Endodermal cell (in vitro differentiated cells): ENCODE data around the gene FLOT2. TPM values are rescaled to one million over a fixed set of nuclear protein-coding genes. Genes with fewer than 3 reads are reported as not detected.

Experiments
- DNase-seq: peaks from one replicate; pipeline ENCODE4 v3.0.0-alpha.2; 2017
- H3K27ac ChIP-seq: 2 replicates; pipeline ENCODE4 v1.5.1; 2013; ENCODE audit warnings: mild to moderate bottlenecking, low read depth, low read length, moderate library complexity
- H3K27me3 ChIP-seq: 2 replicates; pipeline ENCODE4 v1.6.1; 2013; ENCODE audit warnings: mild to moderate bottlenecking, low read length, moderate library complexity; ENCODE audit not compliant: insufficient read depth, control insufficient read depth, poor library complexity, severe bottlenecking
- H3K36me3 ChIP-seq: 2 replicates; pipeline ENCODE4 v1.7.0; 2013; ENCODE audit warnings: mild to moderate bottlenecking, low read length, moderate library complexity; ENCODE audit not compliant: control insufficient read depth, insufficient read depth
- H3K4me1 ChIP-seq: one replicate; pipeline ENCODE4 v1.7.0; 2013; ENCODE audit warnings: low read length; ENCODE audit not compliant: control insufficient read depth, insufficient read depth
- H3K4me3 ChIP-seq: 2 replicates; pipeline ENCODE4 v1.5.1; 2013; ENCODE audit warnings: mild to moderate bottlenecking, low read length, moderate library complexity
- H3K9ac ChIP-seq: 2 replicates; pipeline ENCODE4 v1.6.1; 2013; ENCODE audit warnings: mild to moderate bottlenecking, low read length, moderate library complexity; ENCODE audit not compliant: poor library complexity, severe bottlenecking; ENCODE audit errors: extremely low read depth
- H3K9me3 ChIP-seq: 2 replicates; pipeline ENCODE4 v1.6.1; 2013; ENCODE audit warnings: mild to moderate bottlenecking, low read length, moderate library complexity; ENCODE audit not compliant: control insufficient read depth
- H3K27ac Mint-ChIP-seq: 2 replicates; pipeline ENCODE4 v1.8.0; 2020; ENCODE audit warnings: mixed read lengths
- H3K27me3 Mint-ChIP-seq: 2 replicates; pipeline ENCODE4 v1.8.0; 2021; ENCODE audit warnings: mild to moderate bottlenecking, mixed read lengths; ENCODE audit not compliant: insufficient read depth
- H3K36me3 Mint-ChIP-seq: 2 replicates; pipeline ENCODE4 v1.8.0; 2020; ENCODE audit warnings: low read depth, mixed read lengths
- H3K4me1 Mint-ChIP-seq: 2 replicates; pipeline ENCODE4 v1.8.0; 2020; ENCODE audit warnings: mixed read lengths
- H3K4me3 Mint-ChIP-seq: 2 replicates; pipeline ENCODE4 v1.8.0; 2020; ENCODE audit warnings: mild to moderate bottlenecking, moderate library complexity, mixed read lengths
- H3K9me3 Mint-ChIP-seq: 2 replicates; pipeline ENCODE4 v1.8.0; 2020; ENCODE audit warnings: mild to moderate bottlenecking, mixed read lengths
- CTCF ChIP-seq: fragments of 200-600 bp; sonication (generic); conservative IDR thresholded peaks from 2 replicates; pipeline ENCODE4 v1.5.0; 2021; ENCODE audit warnings: antibody characterized with exemption, mild to moderate bottlenecking
- WGBS, 2 experiments: methylation state at CpG; one replicate each; pipeline versions ENCODE4 v1.1.5 to v1.1.7; 2013; ENCODE audit warnings: missing lambda C conversion rate in 2 of 2, mixed read lengths in 1 of 2; ENCODE audit not compliant: insufficient coverage in 1 of 2, insufficient read length in 1 of 2; 5-methylcytosine and 5-hydroxymethylcytosine counted together
- total RNA-seq, 2 donors: library from RNA; stranded (reverse); fragmentation: NEBNext Ultra II Directional in 1 of 2; extraction: Animal tissue kit (Norgen Biotek cat#: 25700) in 1 of 2; gene quantifications; 2 replicates in 1 of 2; 3 replicates in 1 of 2; pipeline ENCODE4 v1.2.1, GENCODE V29; 2021

Gene FLOT2
- total RNA-seq, 2 donors from 2014 or later, result 195 to 215 TPM

GRCh38 chr17:28887871-28888471 lies 9.6 kb downstream of the FLOT2 start:
- Histone ChIP-seq H3K9me3 (no peaks in the 10 kb centered on the region), H3K27ac (no peak overlapping the region), H3K36me3 (peaks cover 41% of the 10 kb centered on the region), H3K9ac (no peak overlapping the region), H3K27me3 (no peaks in the 10 kb centered on the region), H3K4me1 (no peaks in the 10 kb centered on the region), H3K4me3 (no peak overlapping the region)
- TF ChIP-seq CTCF, result no peak
- WGBS, 2 experiments, result 91 to 100% methylated on average over 1 to 12 of the region's 12 CpGs
- no peak overlapping the region for H3K27ac Mint-ChIP-seq
- no peaks in the 10 kb centered on the region for H3K27me3 Mint-ChIP-seq
- H3K9me3 Mint-ChIP-seq, result no peaks in the 10 kb centered on the region
- DNase-seq, result no peak
- H3K4me3 Mint-ChIP-seq, result no peak overlapping the region
- no peaks in the 10 kb centered on the region for H3K4me1 Mint-ChIP-seq
- H3K36me3 Mint-ChIP-seq, result peaks cover 44% of the 10 kb centered on the region

- H3K27ac ChIP-seq, result no peak overlapping the region
- H3K4me1 Mint-ChIP-seq, result no peaks in the 10 kb centered on the region
- no peaks in the 10 kb centered on the region for H3K9me3 ChIP-seq
- no peak for TF ChIP-seq CTCF
- H3K27me3 ChIP-seq, result no peaks in the 10 kb centered on the region
- no peaks in the 10 kb centered on the region for H3K27me3 Mint-ChIP-seq
- H3K9ac ChIP-seq, result no peak overlapping the region
- no peaks in the 10 kb centered on the region for H3K9me3 Mint-ChIP-seq
- no peak overlapping the region for H3K4me3 Mint-ChIP-seq
- 81 to 94% methylated on average over 6 to 10 of the region's 10 CpGs for WGBS, 2 experiments
- H3K36me3 Mint-ChIP-seq, result peaks cover 48% of the 10 kb centered on the region
- peaks cover 46% of the 10 kb centered on the region for H3K36me3 ChIP-seq
- no peak overlapping the region for H3K27ac Mint-ChIP-seq
- no peak for DNase-seq
- no peak overlapping the region for H3K4me3 ChIP-seq
- no peaks in the 10 kb centered on the region for H3K4me1 ChIP-seq
These were observed 11.6 kb downstream of the FLOT2 start for GRCh38 chr17:28885951-28886350.

GRCh38 chr17:28885363-28885762 lies 12.2 kb downstream of the FLOT2 start:
- Histone ChIP-seq H3K4me1 (no peaks in the 10 kb centered on the region), H3K9me3 (no peaks in the 10 kb centered on the region), H3K27me3 (no peaks in the 10 kb centered on the region), H3K27ac (no peak overlapping the region), H3K4me3 (no peak overlapping the region), H3K9ac (no peak overlapping the region), H3K36me3 (peaks cover 48% of the 10 kb centered on the region)
- no peaks in the 10 kb centered on the region for H3K9me3 Mint-ChIP-seq
- TF ChIP-seq CTCF, result no peak
- no peaks in the 10 kb centered on the region for H3K27me3 Mint-ChIP-seq
- no peak for DNase-seq
- H3K36me3 Mint-ChIP-seq, result peaks cover 50% of the 10 kb centered on the region
- H3K4me1 Mint-ChIP-seq, result no peaks in the 10 kb centered on the region
- 90 to 95% methylated on average over 4 of the region's 4 CpGs for WGBS, 2 experiments
- no peak overlapping the region for H3K4me3 Mint-ChIP-seq
- no peak overlapping the region for H3K27ac Mint-ChIP-seq
